Gastrocnemius medialis (tissue), 4 donors: Measurements from ENCODE around the gene C9orf152.

Source experiments
- CTCF ChIP-seq, 5 experiments: fragments of 450-650 bp in 3 of 5; fragments of 200-600 bp in 2 of 5; sonication (generic) in 2 of 5; IDR thresholded peaks in 4 of 5; conservative IDR thresholded peaks in 1 of 5; 1 replicate in 4 of 5; 2 replicates in 1 of 5; pipeline ENCODE4 v1.5.1; 2016 to 2019; ENCODE audit warnings: antibody characterized with exemption in 5 of 5, mild to moderate bottlenecking in 3 of 5, moderate library complexity in 3 of 5
- POLR2A ChIP-seq, 2 donors: fragments of 450-650 bp; IDR thresholded peaks; one replicate each; pipeline ENCODE4 v1.6.1; 2017; ENCODE audit warnings: antibody characterized with exemption in 2 of 2, mild to moderate bottlenecking in 2 of 2, moderate library complexity in 2 of 2

- TF ChIP-seq CTCF (IDR thresholded peaks at IDR 0.05 in 4 of 5, conservative IDR thresholded peaks at IDR 0.05 in 1 of 5): no peak
- TF ChIP-seq POLR2A (IDR thresholded peaks at IDR 0.05): no peak
Measured at GRCh38 chr9:110207071-110207641, 803 bp downstream of the C9orf152 start.
